PC-9 (cell line): ENCODE measurements around the gene FAM167B.

Experiments
- CTCF ChIP-seq: fragments of 200-600 bp; sonication (generic); conservative IDR thresholded peaks from 2 replicates; pipeline ENCODE4 v1.6.1; 2017; ENCODE audit warnings: mixed run types, antibody characterized with exemption, mild to moderate bottlenecking, moderate library complexity
- EZH2 ChIP-seq: fragments of 200-600 bp; sonication (generic); IDR thresholded peaks from 2 replicates; pipeline ENCODE4 v1.8.0; 2017; ENCODE audit warnings: antibody characterized with exemption, low read depth

GRCh38 chr1:32239337-32239736 lies 7.7 kb upstream of the FAM167B start:
- TF ChIP-seq CTCF (no peak), EZH2 (no peak)
